ENCODE measurements around the gene KLF11.

The KLF11 gene

GRCh38 chr2:10019174-10019573, 24.2 kb upstream of the KLF11 start:
- Histone ChIP-seq H3K4me2 (ENCODE audit: low read length) (no peak overlapping the region), H3K36me3 (ENCODE audit: control insufficient read depth, low read length) (no peaks in the 10 kb centered on the region), H3K27me3 (ENCODE audit: control insufficient read depth, low read length) (no peaks in the 10 kb centered on the region), H3K9me2 (replicated peaks; ENCODE audit: control insufficient read depth, low read length) (no peaks in the 10 kb centered on the region), H3K4me1 (ENCODE audit: control insufficient read depth, low read length) (no peaks in the 10 kb centered on the region), H4K20me1 (ENCODE audit: control insufficient read depth, insufficient read depth, low read depth, low read length) (no peaks in the 10 kb centered on the region), H3K4me3 (ENCODE audit: low read length) (no peak overlapping the region), H3F3A (ENCODE audit: control insufficient read depth, insufficient read depth) (no peaks in the 10 kb centered on the region), H3K79me2 (ENCODE audit: control insufficient read depth, low read length) (no peaks in the 10 kb centered on the region), H3K27ac (ENCODE audit: low read depth, low read length) (no peak overlapping the region), H3K9me3 (ENCODE audit: control insufficient read depth, insufficient read depth, low read length) (peaks cover 8% of the 10 kb centered on the region; the same call in 1 of the 2 replicates)
- TF ChIP-seq CTCF (IDR thresholded peaks at IDR 0.05; ENCODE audit: low read depth, low read length, poor library complexity, severe bottlenecking) (no peak), EZH2phosphoT487 (IDR thresholded peaks at IDR 0.05; ENCODE audit: borderline replicate concordance, low read length) (no peak)

GRCh38 chr2:10019602-10020400, 23.5 kb upstream of the KLF11 start:
- Histone ChIP-seq H3K9me2 (replicated peaks; ENCODE audit: control insufficient read depth, low read length) (no peaks in the 10 kb centered on the region), H3K27ac (ENCODE audit: low read depth, low read length) (no peak overlapping the region), H3K4me3 (ENCODE audit: low read length) (no peak overlapping the region), H3K27me3 (ENCODE audit: control insufficient read depth, low read length) (no peaks in the 10 kb centered on the region), H3K4me2 (ENCODE audit: low read length) (no peak overlapping the region), H3K9me3 (ENCODE audit: control insufficient read depth, insufficient read depth, low read length) (peaks cover 2% of the 10 kb centered on the region; the same call in 1 of the 2 replicates), H3K79me2 (ENCODE audit: control insufficient read depth, low read length) (no peaks in the 10 kb centered on the region), H3F3A (ENCODE audit: control insufficient read depth, insufficient read depth) (no peaks in the 10 kb centered on the region), H3K36me3 (ENCODE audit: control insufficient read depth, low read length) (no peaks in the 10 kb centered on the region), H4K20me1 (ENCODE audit: control insufficient read depth, insufficient read depth, low read depth, low read length) (no peaks in the 10 kb centered on the region), H3K4me1 (ENCODE audit: control insufficient read depth, low read length) (no peaks in the 10 kb centered on the region)
- TF ChIP-seq EZH2phosphoT487 (IDR thresholded peaks at IDR 0.05; ENCODE audit: borderline replicate concordance, low read length), result no peak
- TF ChIP-seq CTCF (IDR thresholded peaks at IDR 0.05; ENCODE audit: low read depth, low read length, poor library complexity, severe bottlenecking), result no peak

- no peak overlapping the region for H3K4me2 ChIP-seq (ENCODE audit: low read length)
- no peaks in the 10 kb centered on the region for H3K27me3 ChIP-seq (ENCODE audit: control insufficient read depth, low read length)
- no peaks in the 10 kb centered on the region for H3K9me2 ChIP-seq (replicated peaks; ENCODE audit: control insufficient read depth, low read length)
- TF ChIP-seq CTCF (IDR thresholded peaks at IDR 0.05; ENCODE audit: low read depth, low read length, poor library complexity, severe bottlenecking) (no peak), EZH2phosphoT487 (IDR thresholded peaks at IDR 0.05; ENCODE audit: borderline replicate concordance, low read length) (no peak)
- H3K4me1 ChIP-seq (ENCODE audit: control insufficient read depth, low read length), result no peaks in the 10 kb centered on the region
- no peaks in the 10 kb centered on the region for H4K20me1 ChIP-seq (ENCODE audit: control insufficient read depth, insufficient read depth, low read depth, low read length)
- no peak overlapping the region for H3K4me3 ChIP-seq (ENCODE audit: low read length)
- no peaks in the 10 kb centered on the region for H3K36me3 ChIP-seq (ENCODE audit: control insufficient read depth, low read length)
- H3K9me3 ChIP-seq (ENCODE audit: control insufficient read depth, insufficient read depth, low read length), result no peaks in the 10 kb centered on the region
- no peaks in the 10 kb centered on the region for H3K79me2 ChIP-seq (ENCODE audit: control insufficient read depth, low read length)
- H3K27ac ChIP-seq (ENCODE audit: low read depth, low read length), result no peak overlapping the region
- no peaks in the 10 kb centered on the region for H3F3A ChIP-seq (ENCODE audit: control insufficient read depth, insufficient read depth)
Measured at GRCh38 chr2:10022041-10022421, 21.3 kb upstream of the KLF11 start.

Data from DOHH2 (cell line).